ENCODE results near the gene ZC3H18. TPM values are rescaled to one million over a fixed set of nuclear protein-coding genes. Genes with fewer than 3 reads are reported as not detected.

ZC3H18 gene
- polyA plus RNA-seq, 3 donors, result 5.5 to 36.4 (median 6.8) TPM

- TF ChIP-seq, protein P1, sequence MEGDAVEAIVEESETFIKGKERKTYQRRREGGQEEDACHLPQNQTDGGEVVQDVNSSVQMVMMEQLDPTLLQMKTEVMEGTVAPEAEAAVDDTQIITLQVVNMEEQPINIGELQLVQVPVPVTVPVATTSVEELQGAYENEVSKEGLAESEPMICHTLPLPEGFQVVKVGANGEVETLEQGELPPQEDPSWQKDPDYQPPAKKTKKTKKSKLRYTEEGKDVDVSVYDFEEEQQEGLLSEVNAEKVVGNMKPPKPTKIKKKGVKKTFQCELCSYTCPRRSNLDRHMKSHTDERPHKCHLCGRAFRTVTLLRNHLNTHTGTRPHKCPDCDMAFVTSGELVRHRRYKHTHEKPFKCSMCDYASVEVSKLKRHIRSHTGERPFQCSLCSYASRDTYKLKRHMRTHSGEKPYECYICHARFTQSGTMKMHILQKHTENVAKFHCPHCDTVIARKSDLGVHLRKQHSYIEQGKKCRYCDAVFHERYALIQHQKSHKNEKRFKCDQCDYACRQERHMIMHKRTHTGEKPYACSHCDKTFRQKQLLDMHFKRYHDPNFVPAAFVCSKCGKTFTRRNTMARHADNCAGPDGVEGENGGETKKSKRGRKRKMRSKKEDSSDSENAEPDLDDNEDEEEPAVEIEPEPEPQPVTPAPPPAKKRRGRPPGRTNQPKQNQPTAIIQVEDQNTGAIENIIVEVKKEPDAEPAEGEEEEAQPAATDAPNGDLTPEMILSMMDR (IDR thresholded peaks at IDR 0.05), result peak; percentile 52
- H3K4me3 Mint-ChIP-seq, result no peak overlapping the region
These were observed 11.5 kb upstream of the ZC3H18 start for GRCh38 chr16:88558457-88559442.

GRCh38 chr16:88560714-88561484, 9.3 kb upstream of the ZC3H18 start:
- H3K36me3 ChIP-seq (replicated peaks in 1 of 2; ENCODE audit: control insufficient read depth in 1 of 2, insufficient read depth in 2 of 2, low read length in 2 of 2), result no peaks in the 10 kb centered on the region
- no peaks in the 10 kb centered on the region for H3K79me2 ChIP-seq (ENCODE audit: insufficient read depth, low read length)
- H2AFZ ChIP-seq (ENCODE audit: insufficient read depth, low read depth, low read length, poor library complexity, severe bottlenecking), result no peak overlapping the region
- Mint-ChIP-seq H3K27me3 (ENCODE audit: low read depth in 3 of 3) (peaks cover 8 to 17% (median 16%) of the 10 kb centered on the region in 3 donors), H3K9me3 (peaks cover 3 to 11% (median 8%) of the 10 kb centered on the region in 7 donors), H3K36me3 (no peaks in the 10 kb centered on the region), H3K27ac (peak overlapping the region in 1 of 7 donors; percentile 52), H3K4me3 (no peak overlapping the region), H3K4me1 (peaks cover 6% of the 10 kb centered on the region)
- H3K27me3 ChIP-seq (ENCODE audit: control insufficient read depth in 2 of 2, insufficient read depth in 2 of 2, low read length in 2 of 2), result no peaks in the 10 kb centered on the region
- intact Hi-C loops (cut with micrococcal nuclease), result loop anchor here (5.0 kb wide), 1 partner anchor 119 kb away; no protein-coding TSS in a partner anchor
- 77% methylated on average over 16 of the region's 22 CpGs for WGBS (ENCODE audit: insufficient coverage)
- TF ChIP-seq, protein P1 (IDR thresholded peaks at IDR 0.05), result no peak
- H3K4me1 ChIP-seq (ENCODE audit: control insufficient read depth in 1 of 2, insufficient read depth in 2 of 2, low read length in 2 of 2), result no peaks in the 10 kb centered on the region
- H3K9me3 ChIP-seq (replicated peaks in 1 of 2; ENCODE audit: control insufficient read depth in 1 of 2, insufficient read depth in 1 of 2, low read length in 2 of 2), result peaks cover 0 to 10% of the 10 kb centered on the region in 2 donors
- H3K4me2 ChIP-seq (replicated peaks; ENCODE audit: extremely low read depth, low read length, poor library complexity, severe bottlenecking), result no peak overlapping the region
- H3K27ac ChIP-seq (ENCODE audit: low read depth in 1 of 2, low read length in 2 of 2), result no peak overlapping the region
- no peak overlapping the region for H3K4me3 ChIP-seq (replicated peaks in 1 of 3; ENCODE audit: low read depth in 2 of 3, low read length in 3 of 3)
- DNase-seq, result peak in 1 of 3 donors; percentile 18
- no peak overlapping the region for H3K9ac ChIP-seq (ENCODE audit: insufficient read depth, low read length, poor library complexity, severe bottlenecking)
- no peaks in the 10 kb centered on the region for H4K20me1 ChIP-seq (ENCODE audit: insufficient read depth, low read length)

More at GRCh38 chr16:88558457-88559442, 11.5 kb upstream of the ZC3H18 start:
- peaks cover 0 to 12% of the 10 kb centered on the region in 2 donors for H3K9me3 ChIP-seq (replicated peaks in 1 of 2; ENCODE audit: control insufficient read depth in 1 of 2, insufficient read depth in 1 of 2, low read length in 2 of 2)
- Mint-ChIP-seq H3K4me1 (peaks cover 6% of the 10 kb centered on the region), H3K27ac (no peak overlapping the region), H3K36me3 (no peaks in the 10 kb centered on the region), H3K27me3 (ENCODE audit: low read depth in 3 of 3) (peaks cover 6 to 26% (median 22%) of the 10 kb centered on the region in 3 donors), H3K9me3 (peaks cover 3 to 12% (median 8%) of the 10 kb centered on the region in 7 donors)
- H3K4me1 ChIP-seq (ENCODE audit: control insufficient read depth in 1 of 2, insufficient read depth in 2 of 2, low read length in 2 of 2), result no peaks in the 10 kb centered on the region
- WGBS (ENCODE audit: insufficient coverage), result 79% methylated on average over 11 of the region's 45 CpGs
- no peak overlapping the region for H2AFZ ChIP-seq (ENCODE audit: insufficient read depth, low read depth, low read length, poor library complexity, severe bottlenecking)
- no peaks in the 10 kb centered on the region for H3K27me3 ChIP-seq (ENCODE audit: control insufficient read depth in 2 of 2, insufficient read depth in 2 of 2, low read length in 2 of 2)
- no peak overlapping the region for H3K27ac ChIP-seq (ENCODE audit: low read depth in 1 of 2, low read length in 2 of 2)
- peak in 2 of 3 donors; percentile 17 to 35 for DNase-seq
- no peak overlapping the region for H3K4me3 ChIP-seq (replicated peaks in 1 of 3; ENCODE audit: low read depth in 2 of 3, low read length in 3 of 3)
- no peak overlapping the region for H3K9ac ChIP-seq (ENCODE audit: insufficient read depth, low read length, poor library complexity, severe bottlenecking)
- H4K20me1 ChIP-seq (ENCODE audit: insufficient read depth, low read length), result no peaks in the 10 kb centered on the region
- H3K36me3 ChIP-seq (replicated peaks in 1 of 2; ENCODE audit: control insufficient read depth in 1 of 2, insufficient read depth in 2 of 2, low read length in 2 of 2), result no peaks in the 10 kb centered on the region
- intact Hi-C loops (cut with micrococcal nuclease), result no loop called here
- no peak overlapping the region for H3K4me2 ChIP-seq (replicated peaks; ENCODE audit: extremely low read depth, low read length, poor library complexity, severe bottlenecking)
- H3K79me2 ChIP-seq (ENCODE audit: insufficient read depth, low read length), result no peaks in the 10 kb centered on the region

All from CD14-positive monocyte (primary cell).